NCI-H226 (cell line): ENCODE results near the gene DNMT3L.
"Not testable (repeated sequence)": the region's sequence is repeated elsewhere in the genome, so short reads cannot be mapped to it uniquely, and the experiment has no call there.

Experiments used
- DNase-seq: peaks from one replicate; pipeline ENCODE4 v3.0.0-alpha.2; 2015

DNMT3L gene

GRCh38 chr21:44241281-44241680, 20.4 kb downstream of the DNMT3L start:
- not testable (repeated sequence) for DNase-seq

- DNase-seq, result not testable (repeated sequence)
Observed at GRCh38 chr21:44240842-44241241, 20.9 kb downstream of the DNMT3L start, which contains the start of gene ICOSLG. TSS of gene ICOSLG (minus strand) at chr21:44240943. CDS start at chr21:44240817, 126 bp downstream.

GRCh38 chr21:44240353-44240752, 21.3 kb downstream of the DNMT3L start:
- not testable (repeated sequence) for DNase-seq

GRCh38 chr21:44229561-44229960, 32.1 kb downstream of the DNMT3L start:
- DNase-seq, result not testable (repeated sequence)

GRCh38 chr21:44228109-44228508, 33.6 kb downstream of the DNMT3L start:
- not testable (repeated sequence) for DNase-seq

GRCh38 chr21:44227614-44228013, 34.1 kb downstream of the DNMT3L start:
- not testable (repeated sequence) for DNase-seq

GRCh38 chr21:44225605-44226004, 36.1 kb downstream of the DNMT3L start:
- not testable (repeated sequence) for DNase-seq

GRCh38 chr21:44223334-44223733, 38.4 kb downstream of the DNMT3L start:
- DNase-seq, result not testable (repeated sequence)

GRCh38 chr21:44220674-44221073, 41.0 kb downstream of the DNMT3L start:
- DNase-seq, result not testable (repeated sequence)

- DNase-seq, result not testable (repeated sequence)
Observed at GRCh38 chr21:44218461-44218860, 43.2 kb downstream of the DNMT3L start.

GRCh38 chr21:44211978-44212377, 49.7 kb downstream of the DNMT3L start:
- not testable (repeated sequence) for DNase-seq

- DNase-seq, result not testable (repeated sequence)
Observed at GRCh38 chr21:44211574-44211973, 50.1 kb downstream of the DNMT3L start.

GRCh38 chr21:44207860-44208646, 53.6 kb downstream of the DNMT3L start:
- not testable (repeated sequence) for DNase-seq

- not testable (repeated sequence) for DNase-seq
Observed at GRCh38 chr21:44206698-44207676, 54.7 kb downstream of the DNMT3L start.

GRCh38 chr21:44206187-44206586, 55.5 kb downstream of the DNMT3L start:
- not testable (repeated sequence) for DNase-seq

- not testable (repeated sequence) for DNase-seq
Observed at GRCh38 chr21:44202590-44203299, 59.0 kb downstream of the DNMT3L start.

GRCh38 chr21:44199997-44200396, 61.7 kb downstream of the DNMT3L start:
- not testable (repeated sequence) for DNase-seq

GRCh38 chr21:44199448-44199847, 62.2 kb downstream of the DNMT3L start:
- DNase-seq, result no peak

- DNase-seq, result not testable (repeated sequence)
Observed at GRCh38 chr21:44197156-44197516, 64.6 kb downstream of the DNMT3L start.
